GM21360 (cell line): ENCODE measurements around the gene MPRIP.
"Not testable (repeated sequence)": the region's sequence is repeated elsewhere in the genome, so short reads cannot be mapped to it uniquely, and the experiment has no call there.

Source experiments
- ATAC-seq: cut with Tn5 transposase; IDR thresholded peaks from one replicate; pipeline ENCODE4 v1.9.1; 2021; ENCODE audit warnings: mild to moderate bottlenecking, moderate library complexity; ENCODE audit not compliant: unreplicated experiment

MPRIP gene

DNA sequence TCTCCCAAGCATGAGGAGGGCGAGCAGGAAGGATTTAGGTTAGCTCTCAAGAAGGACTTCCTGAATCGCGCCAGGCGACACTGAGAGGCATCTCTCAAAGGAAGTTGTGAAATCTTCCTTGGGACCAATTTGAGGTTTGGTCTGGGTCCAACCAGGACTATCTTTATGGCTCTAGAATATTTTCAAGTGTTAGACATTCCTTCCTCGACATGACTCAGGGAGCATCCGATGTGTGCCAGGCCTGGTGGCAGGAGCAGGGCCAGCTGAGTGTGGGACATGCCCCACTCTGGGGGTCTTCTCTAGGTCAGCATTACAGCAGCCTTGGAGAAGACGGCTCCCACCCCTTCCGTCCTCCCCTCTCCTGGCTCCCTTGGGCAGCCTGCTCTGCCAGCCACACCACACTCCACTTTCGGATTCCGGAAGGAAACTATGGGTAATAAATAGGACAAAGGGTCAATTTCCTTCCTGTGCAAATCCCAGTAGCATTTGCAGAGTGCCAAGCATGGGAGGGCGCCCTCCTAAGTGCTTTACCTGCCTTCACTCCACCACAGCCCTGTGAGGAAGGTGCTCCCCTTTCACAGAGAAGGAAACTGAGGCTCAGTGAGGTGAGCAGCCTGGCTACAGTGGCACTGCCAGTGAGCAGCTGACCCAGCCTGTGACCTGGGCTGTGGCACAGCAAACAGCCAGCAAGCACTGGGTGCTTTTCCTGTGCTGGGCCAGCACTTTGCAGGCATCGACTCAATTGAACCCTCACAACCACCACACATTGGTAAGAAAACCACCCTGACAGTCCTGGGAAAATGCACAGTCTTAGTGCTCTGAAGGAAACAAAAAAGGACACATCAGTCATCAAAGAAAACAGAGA, 31.0 kb upstream of the MPRIP start:
- not testable (repeated sequence) for ATAC-seq

- not testable (repeated sequence) for ATAC-seq
Measured at GRCh38 chr17:17013828-17014747, 28.2 kb upstream of the MPRIP start.

- ATAC-seq, result not testable (repeated sequence)
Measured at GRCh38 chr17:17014748-17015124, 27.5 kb upstream of the MPRIP start.

- ATAC-seq, result no peak
Measured at GRCh38 chr17:17015230-17015629, 27.0 kb upstream of the MPRIP start.

DNA sequence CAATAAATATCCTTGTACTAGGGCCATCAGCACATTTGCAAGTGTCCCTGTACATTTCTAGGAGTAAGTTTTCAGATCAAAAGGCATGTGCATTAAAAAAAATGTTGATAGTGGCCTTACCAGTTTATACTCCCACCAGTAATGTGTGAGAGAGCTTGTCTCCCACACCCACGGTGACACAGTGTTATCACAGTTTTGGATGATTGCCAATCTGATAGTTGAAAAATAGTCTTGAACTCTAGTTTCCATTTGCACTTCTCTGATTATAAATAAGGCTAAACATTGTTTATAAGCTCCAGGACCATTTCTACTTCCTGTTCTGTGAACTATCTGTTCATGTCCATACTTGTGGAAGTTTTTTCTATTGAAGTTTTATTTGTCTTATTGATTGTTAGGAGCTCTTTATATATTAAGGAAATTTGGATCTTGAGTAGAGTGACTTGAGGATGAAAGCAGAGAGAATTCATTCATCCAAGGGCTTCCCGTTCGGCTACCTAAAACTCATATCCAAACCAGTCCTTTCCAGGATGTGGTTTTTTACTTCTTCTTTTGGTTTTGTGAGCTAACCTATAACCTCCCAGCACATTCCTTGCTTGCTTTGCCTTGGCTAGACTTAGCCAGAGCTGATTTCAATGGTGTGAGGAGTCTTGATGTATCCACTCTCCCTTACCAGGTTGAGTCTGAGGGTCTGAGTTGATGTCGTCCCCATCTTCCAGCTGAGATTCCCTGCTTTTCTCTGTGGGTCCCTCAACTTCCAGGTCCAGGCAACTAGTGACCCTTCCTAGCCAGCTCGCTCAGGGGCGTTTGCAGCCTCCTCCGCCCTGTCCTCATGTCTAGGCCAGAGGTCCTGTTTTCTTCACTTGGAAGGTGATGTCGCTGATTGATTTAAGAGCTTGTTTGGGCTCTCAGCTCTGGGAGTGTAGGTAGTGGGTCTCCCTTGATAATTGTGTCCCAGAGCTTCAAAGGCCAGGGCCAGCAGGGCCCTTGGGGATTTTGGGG, 25.8 kb upstream of the MPRIP start:
- ATAC-seq, result not testable (repeated sequence)

GRCh38 chr17:17017343-17018014, 24.8 kb upstream of the MPRIP start:
- ATAC-seq, result no peak

- no peak for ATAC-seq
Measured at GRCh38 chr17:17018021-17018441, 24.2 kb upstream of the MPRIP start.

DNA sequence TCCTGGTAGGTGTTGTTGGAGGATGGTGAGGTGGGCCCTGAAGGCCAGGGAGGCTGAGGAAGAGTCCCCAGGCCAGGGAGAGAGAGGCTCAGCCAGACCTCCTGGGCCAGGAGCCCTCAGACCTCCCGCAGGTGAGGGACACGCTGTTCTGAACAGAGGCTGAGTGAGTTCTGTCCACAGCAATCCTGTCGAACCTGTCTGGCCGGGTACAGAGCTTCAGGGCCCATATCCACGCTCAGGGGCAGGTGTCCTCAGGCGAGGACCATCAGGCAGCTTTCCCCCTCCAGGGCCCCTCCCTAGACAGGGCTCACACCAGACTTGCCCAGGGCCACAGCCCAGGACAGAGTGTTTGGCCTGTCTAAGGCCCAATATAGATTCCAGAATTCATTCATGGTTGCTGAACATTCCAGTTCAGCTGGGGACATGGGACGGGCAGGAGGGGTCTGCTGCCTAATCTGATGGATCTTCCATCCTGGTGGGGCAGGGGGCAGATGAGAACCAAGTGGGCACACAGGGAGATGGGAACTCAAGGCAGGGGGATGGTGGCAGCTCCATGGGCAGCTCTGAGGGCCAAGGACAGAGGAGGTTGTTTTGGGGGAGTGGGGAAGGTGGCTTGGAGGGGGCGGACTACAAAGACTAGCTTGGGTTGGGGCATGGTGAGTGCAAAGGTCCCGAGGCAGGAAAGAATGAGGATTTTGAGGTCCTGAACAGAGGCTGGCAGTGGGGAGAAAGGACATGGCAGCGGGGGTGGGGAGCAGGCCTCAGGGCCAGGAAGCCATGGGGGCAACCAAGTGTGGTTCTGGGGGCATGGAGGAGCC, 23.4 kb upstream of the MPRIP start:
- no peak for ATAC-seq

- no peak for ATAC-seq
Measured at GRCh38 chr17:17019430-17019762, 22.9 kb upstream of the MPRIP start.

- ATAC-seq, result no peak
Measured at GRCh38 chr17:17019891-17020456, 22.3 kb upstream of the MPRIP start.

- ATAC-seq, result no peak
Measured at GRCh38 chr17:17020821-17021193, 21.4 kb upstream of the MPRIP start.

GRCh38 chr17:17021194-17021863, 20.9 kb upstream of the MPRIP start:
- ATAC-seq, result no peak

DNA sequence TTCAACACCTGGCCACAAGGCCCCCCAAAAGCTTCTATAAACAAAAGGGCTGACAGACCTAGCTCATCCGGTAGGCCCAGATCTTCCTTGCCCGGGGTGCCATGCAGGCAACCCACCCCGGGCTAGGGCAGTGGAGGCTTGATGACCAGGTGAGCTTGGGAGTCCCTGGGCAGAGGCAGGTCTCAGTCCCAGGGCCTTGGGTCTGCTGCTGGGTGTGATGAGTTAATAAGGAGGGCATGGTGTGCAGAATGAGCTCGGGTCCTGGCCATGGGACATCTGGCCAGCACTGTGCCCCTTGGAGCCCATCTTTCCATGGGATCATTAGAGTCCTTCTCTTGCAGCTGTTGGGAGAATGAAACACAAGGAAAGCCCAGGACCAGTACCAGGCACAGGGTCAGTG, 20.2 kb upstream of the MPRIP start:
- ATAC-seq, result no peak

DNA sequence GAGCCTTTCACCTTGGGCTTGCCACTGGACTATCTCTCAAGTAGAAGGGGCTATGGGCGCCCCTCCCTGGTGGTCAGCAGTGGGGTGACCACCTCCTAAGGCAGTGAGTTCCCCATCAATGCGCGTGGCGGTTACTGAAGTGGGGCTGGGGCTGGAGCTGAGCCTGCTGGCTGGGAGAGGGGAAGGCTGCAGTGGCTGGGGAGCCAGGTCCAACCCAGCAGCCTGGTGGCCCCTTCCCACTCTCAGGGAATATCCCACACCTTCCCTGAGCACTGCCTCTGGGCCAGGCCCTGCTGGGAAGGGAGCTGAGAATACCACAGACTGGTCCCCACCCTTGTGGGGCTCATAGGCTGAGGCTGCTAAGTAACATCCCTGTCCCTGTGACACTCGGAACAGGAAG, 19.8 kb upstream of the MPRIP start:
- ATAC-seq, result no peak

- ATAC-seq, result no peak
Measured at GRCh38 chr17:17024778-17025300, 17.4 kb upstream of the MPRIP start.

GRCh38 chr17:17025621-17026020, 16.6 kb upstream of the MPRIP start:
- ATAC-seq, result no peak

GRCh38 chr17:17026163-17026562, 16.1 kb upstream of the MPRIP start:
- ATAC-seq, result no peak

DNA sequence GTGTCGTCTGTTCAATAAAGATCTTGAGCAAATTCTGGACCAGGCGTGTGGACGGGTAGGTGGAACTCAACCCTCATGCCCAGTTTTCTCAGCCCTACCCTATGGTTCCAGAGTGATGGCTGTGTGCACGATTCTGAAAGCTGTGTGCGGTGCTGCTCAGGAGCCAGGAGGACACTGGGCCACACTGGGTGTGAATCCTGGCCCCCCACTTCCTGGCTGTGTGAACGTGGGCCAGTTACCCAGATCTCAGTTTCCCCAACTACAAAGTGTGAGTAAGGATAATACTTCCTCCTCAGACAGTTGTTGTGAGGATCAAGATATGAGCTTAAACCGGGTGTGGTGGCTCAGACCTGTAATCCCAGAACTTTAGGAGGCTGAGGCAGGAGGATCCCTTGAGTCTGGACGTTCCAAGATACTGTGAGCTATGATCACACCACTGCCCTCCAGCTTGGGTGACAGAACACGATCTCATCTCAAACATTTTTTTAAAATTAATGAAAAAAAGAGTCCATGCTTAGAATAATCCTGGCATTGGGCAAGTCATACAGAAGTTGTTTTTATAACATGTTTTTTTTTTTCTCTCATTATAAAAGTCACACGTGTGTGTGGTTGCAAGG, 14.7 kb upstream of the MPRIP start:
- no peak for ATAC-seq
